ENCODE data around the gene GRID1. TPM values are rescaled to one million over a fixed set of nuclear protein-coding genes. Genes with fewer than 3 reads are reported as not detected.
A peak's percentile ranks its signal among the peaks of the same experiment; 100 is the strongest.

GRID1 gene
- total RNA-seq, 1 donor from 2014 or later: 1.4 TPM

GRCh38 chr10:86165666-86166065, 200.9 kb downstream of the GRID1 start:
- no peak for DNase-seq

GRCh38 chr10:86164960-86165630, 201.5 kb downstream of the GRID1 start:
- no peak for DNase-seq

GRCh38 chr10:86164174-86164774, 202.3 kb downstream of the GRID1 start:
- no peak for DNase-seq

GRCh38 chr10:86163522-86164173, 202.9 kb downstream of the GRID1 start:
- DNase-seq: no peak

- DNase-seq: no peak
Observed at GRCh38 chr10:86162696-86163400, 203.7 kb downstream of the GRID1 start.

- DNase-seq: no peak
Observed at GRCh38 chr10:86162036-86162435, 204.6 kb downstream of the GRID1 start.

- DNase-seq: no peak
Observed at GRCh38 chr10:86160890-86161585, 205.6 kb downstream of the GRID1 start.

GRCh38 chr10:86159797-86160196, 206.8 kb downstream of the GRID1 start:
- no peak for DNase-seq

- DNase-seq: no peak
Observed at GRCh38 chr10:86155054-86155921, 211.3 kb downstream of the GRID1 start.

- no peak for DNase-seq
Observed at GRCh38 chr10:86153751-86154150, 212.8 kb downstream of the GRID1 start.

GRCh38 chr10:86152911-86153310, 213.7 kb downstream of the GRID1 start:
- DNase-seq: no peak

- no peak for DNase-seq
Observed at GRCh38 chr10:86152354-86152753, 214.2 kb downstream of the GRID1 start.

- DNase-seq: no peak
Observed at GRCh38 chr10:86151613-86152012, 215.0 kb downstream of the GRID1 start.

- no peak for DNase-seq
Observed at GRCh38 chr10:86149257-86149656, 217.3 kb downstream of the GRID1 start.

- DNase-seq: no peak
Observed at GRCh38 chr10:86148117-86148516, 218.5 kb downstream of the GRID1 start.

GRCh38 chr10:86144301-86144700, 222.3 kb downstream of the GRID1 start:
- no peak for DNase-seq

GRCh38 chr10:86141896-86142295, 224.7 kb downstream of the GRID1 start:
- no peak for DNase-seq

- peak; percentile 22 for DNase-seq
Observed at GRCh38 chr10:86139066-86139657, 227.4 kb downstream of the GRID1 start.

GRCh38 chr10:86138551-86139065, 228.0 kb downstream of the GRID1 start:
- DNase-seq: no peak

- DNase-seq: no peak
Observed at GRCh38 chr10:86137561-86137960, 229.0 kb downstream of the GRID1 start.

GRCh38 chr10:86136934-86137333, 229.7 kb downstream of the GRID1 start:
- DNase-seq: no peak
